Kidney (tissue), 14 donors: ENCODE results near the gene PLSCR1. TPM values are rescaled to one million over a fixed set of nuclear protein-coding genes. Genes with fewer than 3 reads are reported as not detected.
"Not testable (repeated sequence)": the region's sequence is repeated elsewhere in the genome, so short reads cannot be mapped to it uniquely, and the experiment has no call there.

Experiments
- DNase-seq, 5 donors: peaks; one replicate each; pipeline ENCODE4 v3.0.0-alpha.2; 2013 to 2020
- FAIRE-seq: peaks from 2 replicates; lab custom pipeline; 2012; peaks lifted over from hg19 to GRCh38; lab: Jason Lieb, UNC
- H3K27ac ChIP-seq, 2 donors: one replicate each; pipeline ENCODE4 v1.7.0; 2013; ENCODE audit warnings: low read depth in 2 of 2, low read length in 2 of 2, inconsistent platforms in 1 of 2
- H3K27me3 ChIP-seq: one replicate; pipeline ENCODE4 v1.7.1; 2013; ENCODE audit warnings: low read length, inconsistent platforms; ENCODE audit not compliant: control insufficient read depth, insufficient read depth
- H3K36me3 ChIP-seq, 3 donors: one replicate each; pipeline versions ENCODE4 v1.7.0 to v1.7.1; 2013; ENCODE audit warnings: low read length in 3 of 3, control low read depth in 1 of 3, inconsistent platforms in 1 of 3; ENCODE audit not compliant: insufficient read depth in 3 of 3, control insufficient read depth in 2 of 3
- H3K4me1 ChIP-seq, 3 donors: one replicate each; pipeline versions ENCODE4 v1.7.0 to v1.7.1; 2013; ENCODE audit warnings: low read length in 3 of 3, inconsistent platforms in 1 of 3, low read depth in 1 of 3; ENCODE audit not compliant: control insufficient read depth in 2 of 3, insufficient read depth in 2 of 3
- H3K4me3 ChIP-seq, 3 donors: one replicate each; pipeline versions ENCODE4 v1.7.0 to v1.8.1; 2013; ENCODE audit warnings: low read length in 3 of 3, control low read depth in 1 of 3, inconsistent platforms in 1 of 3
- H3K9ac ChIP-seq, 3 donors: one replicate each; pipeline versions ENCODE4 v1.7.0 to v1.7.1; 2013; ENCODE audit warnings: low read length in 3 of 3, control low read depth in 1 of 3, inconsistent platforms in 1 of 3
- H3K9me3 ChIP-seq, 3 donors: one replicate each; pipeline versions ENCODE4 v1.7.0 to v1.7.1; 2013; ENCODE audit warnings: low read length in 3 of 3, control low read depth in 1 of 3, inconsistent platforms in 1 of 3; ENCODE audit not compliant: control insufficient read depth in 2 of 3, insufficient read depth in 1 of 3
- intact Hi-C: fragments of 100-400 bp; cut with DNase I; formaldehyde crosslinking; loops from one replicate; pipeline ENCODE4 v1.11.1; 2022
- polyA plus RNA-seq: library from polyadenylated mRNA; stranded (reverse); fragments of 350-450 nt; fragmentation: Illumina TruSeq; extraction: RNeasy Lipid Tissue Mini Kit (QIAGEN cat#74804); gene quantifications from one replicate; pipeline ENCODE4 v1.2.3, GENCODE V29; 2014; ENCODE audit warnings: low read depth, low replicate concordance; ENCODE audit not compliant: insufficient read depth
- total RNA-seq: library from RNA; stranded (reverse); fragmentation: NEBNext Ultra II Directional; extraction: Animal tissue kit (Norgen Biotek cat#: 25700); gene quantifications from one replicate; pipeline ENCODE4 v1.2.1, GENCODE V29; 2021
- TF ChIP-seq, protein P1 (sequence below): IDR thresholded peaks from 3 replicates; pipeline ENCODE4 v1.5.1; 2012; ENCODE audit warnings: mild to moderate bottlenecking, moderate library complexity, borderline replicate concordance; ENCODE audit not compliant: insufficient read depth; ENCODE audit errors: extremely low read depth
- donor health status: control.
- donor health status: control.
- donor health status: control.
- donor health status: control.
- donor health status: control.
- donor health status: DM: yes; HTN: yes; CAD: no.
- donor health status: Normal renal cell carcinoma (clear cell type).

PLSCR1 gene
- total and polyA plus RNA-seq, 2 donors from 2014 or later, result 53.5 to 266 TPM

DNA sequence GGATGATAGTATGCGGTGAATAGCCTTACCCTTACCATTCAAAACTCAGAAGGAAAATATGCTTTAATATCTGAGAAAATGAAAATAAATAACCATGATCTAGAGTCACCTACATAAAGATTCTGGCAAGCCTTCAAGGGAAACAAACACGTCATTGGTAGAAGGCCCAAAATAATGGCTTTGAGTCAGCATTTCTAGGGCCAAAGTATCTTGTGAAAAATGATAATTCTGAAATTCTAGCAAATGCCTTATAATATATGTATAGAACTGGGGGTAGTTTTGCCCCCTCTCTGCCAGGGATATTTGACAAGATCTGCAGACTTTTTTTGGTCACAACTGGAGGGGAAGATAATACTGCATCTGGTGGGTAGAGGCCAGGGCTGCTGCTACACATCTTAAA lies 15.4 kb downstream of the PLSCR1 start:
- Histone ChIP-seq H3K4me1 (no peaks in the 10 kb centered on the region), H3K27ac (no peak overlapping the region), H3K27me3 (no peaks in the 10 kb centered on the region), H3K36me3 (peaks cover 0 to 9% (median 6%) of the 10 kb centered on the region in 3 donors), H3K9me3 (no peaks in the 10 kb centered on the region), H3K4me3 (no peak overlapping the region), H3K9ac (no peak overlapping the region)
- intact Hi-C loops, result no loop called here
- DNase-seq (no peak), FAIRE-seq (no peak)
- TF ChIP-seq, protein P1, sequence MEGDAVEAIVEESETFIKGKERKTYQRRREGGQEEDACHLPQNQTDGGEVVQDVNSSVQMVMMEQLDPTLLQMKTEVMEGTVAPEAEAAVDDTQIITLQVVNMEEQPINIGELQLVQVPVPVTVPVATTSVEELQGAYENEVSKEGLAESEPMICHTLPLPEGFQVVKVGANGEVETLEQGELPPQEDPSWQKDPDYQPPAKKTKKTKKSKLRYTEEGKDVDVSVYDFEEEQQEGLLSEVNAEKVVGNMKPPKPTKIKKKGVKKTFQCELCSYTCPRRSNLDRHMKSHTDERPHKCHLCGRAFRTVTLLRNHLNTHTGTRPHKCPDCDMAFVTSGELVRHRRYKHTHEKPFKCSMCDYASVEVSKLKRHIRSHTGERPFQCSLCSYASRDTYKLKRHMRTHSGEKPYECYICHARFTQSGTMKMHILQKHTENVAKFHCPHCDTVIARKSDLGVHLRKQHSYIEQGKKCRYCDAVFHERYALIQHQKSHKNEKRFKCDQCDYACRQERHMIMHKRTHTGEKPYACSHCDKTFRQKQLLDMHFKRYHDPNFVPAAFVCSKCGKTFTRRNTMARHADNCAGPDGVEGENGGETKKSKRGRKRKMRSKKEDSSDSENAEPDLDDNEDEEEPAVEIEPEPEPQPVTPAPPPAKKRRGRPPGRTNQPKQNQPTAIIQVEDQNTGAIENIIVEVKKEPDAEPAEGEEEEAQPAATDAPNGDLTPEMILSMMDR, result no peak

DNA sequence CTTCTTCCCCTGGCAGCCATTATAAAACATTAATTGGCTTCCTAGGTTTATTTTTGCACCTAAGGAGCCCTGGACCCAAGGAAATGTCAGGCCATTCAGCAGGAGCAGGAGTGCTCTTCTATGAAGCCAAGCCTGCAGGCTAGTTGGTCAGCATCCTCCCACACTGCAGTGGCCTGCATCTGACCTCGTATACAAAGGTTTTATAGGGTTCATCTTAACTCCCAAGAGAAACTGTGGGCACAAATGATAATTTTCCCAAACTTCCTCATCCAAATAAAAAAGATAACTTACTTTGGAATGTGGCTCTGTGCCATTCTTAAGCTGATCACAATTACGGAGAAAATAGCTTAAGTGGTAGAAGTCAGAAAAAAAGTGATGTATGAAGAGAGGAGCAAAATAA lies 19.4 kb downstream of the PLSCR1 start:
- H3K9me3 ChIP-seq, result no peaks in the 10 kb centered on the region
- intact Hi-C loops, result no loop called here
- peaks cover 0 to 11% (median 0%) of the 10 kb centered on the region in 3 donors for H3K36me3 ChIP-seq
- no peaks in the 10 kb centered on the region for H3K27me3 ChIP-seq
- H3K4me1 ChIP-seq, result no peaks in the 10 kb centered on the region
- no peak for FAIRE-seq
- H3K27ac ChIP-seq, result no peak overlapping the region
- DNase-seq, result no peak
- H3K4me3 ChIP-seq, result no peak overlapping the region
- no peak overlapping the region for H3K9ac ChIP-seq
- TF ChIP-seq, protein P1, result no peak

DNA sequence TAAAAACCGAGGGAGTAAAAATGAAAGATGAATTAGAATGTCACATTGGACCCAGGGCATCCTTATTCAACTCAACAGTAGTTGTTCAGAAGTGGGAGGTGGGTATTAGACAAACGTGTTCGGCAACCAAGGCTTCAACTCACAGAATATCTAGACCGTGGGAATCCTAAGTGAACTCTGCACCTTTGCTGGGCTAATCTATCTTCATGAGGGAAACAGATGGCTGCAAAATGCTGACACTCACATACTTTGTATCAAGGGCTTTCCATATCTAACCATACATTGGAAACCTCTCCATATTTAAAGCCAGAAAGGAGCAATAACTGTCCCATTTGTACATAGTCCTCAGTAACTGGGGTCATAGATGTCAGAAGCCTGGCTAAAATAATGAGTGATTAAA lies 20.9 kb downstream of the PLSCR1 start:
- Histone ChIP-seq H3K9ac (no peak overlapping the region), H3K27ac (no peak overlapping the region), H3K4me1 (no peaks in the 10 kb centered on the region), H3K4me3 (no peak overlapping the region), H3K27me3 (no peaks in the 10 kb centered on the region), H3K36me3 (peaks cover 0 to 11% (median 0%) of the 10 kb centered on the region in 3 donors), H3K9me3 (no peaks in the 10 kb centered on the region)
- DNase-seq (no peak), FAIRE-seq (no peak)
- TF ChIP-seq, protein P1, result no peak
- intact Hi-C loops, result no loop called here

DNA sequence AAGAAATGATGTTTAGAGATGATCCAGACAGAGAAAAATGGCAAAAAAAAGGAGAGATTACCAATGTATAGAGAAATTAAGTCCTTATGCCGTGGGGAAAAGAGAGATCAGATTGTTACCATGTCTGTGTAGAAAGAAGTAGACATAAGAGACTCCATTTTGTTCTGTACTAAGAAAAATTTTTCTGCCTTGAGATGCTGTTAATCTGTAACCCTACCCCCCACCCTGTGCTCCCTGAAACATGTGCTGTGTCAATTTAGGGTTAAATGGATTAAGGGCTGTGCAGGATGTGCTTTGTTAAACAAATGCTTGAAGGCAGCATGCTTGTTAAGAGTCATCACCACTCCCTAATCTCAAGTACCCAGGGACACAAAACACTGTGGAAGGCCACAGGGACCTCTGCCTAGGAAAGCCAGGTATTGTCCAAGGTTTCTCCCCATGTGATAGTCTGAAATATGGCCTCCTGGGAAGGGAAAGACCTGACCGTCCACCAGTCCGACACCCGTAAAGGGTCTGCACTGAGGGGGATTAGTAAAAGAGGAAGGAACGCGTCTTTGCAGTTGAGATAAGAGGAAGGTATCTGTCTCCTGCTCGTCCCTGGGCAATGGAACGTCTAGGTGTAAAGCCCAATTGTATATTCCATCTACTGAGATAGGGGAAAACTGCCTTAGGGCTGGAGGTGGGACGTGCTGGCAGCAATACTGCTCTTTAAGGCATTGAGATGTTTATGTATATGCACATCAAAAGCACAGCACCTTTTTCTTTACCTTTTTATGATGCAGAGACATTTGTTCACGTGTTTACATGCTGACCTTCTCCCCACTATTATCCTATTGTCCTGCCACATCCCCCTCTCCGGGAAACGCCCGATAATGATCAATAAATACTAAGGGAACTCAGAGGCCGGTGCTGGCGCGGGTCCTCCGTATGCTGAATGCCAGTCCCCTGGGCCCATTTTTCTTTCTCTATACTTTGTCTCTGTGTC lies 21.9 kb downstream of the PLSCR1 start:
- H3K27me3 ChIP-seq, H3K4me1 ChIP-seq, FAIRE-seq, DNase-seq, H3K9ac ChIP-seq, intact Hi-C loops, H3K4me3 ChIP-seq, H3K9me3 ChIP-seq, H3K27ac ChIP-seq: not testable (repeated sequence)
- peaks cover 0 to 14% (median 0%) of the 10 kb centered on the region in 3 donors for H3K36me3 ChIP-seq
